ACC112 (cell line): ENCODE measurements around the gene TMEM256.
"Not testable (repeated sequence)": the region's sequence is repeated elsewhere in the genome, so short reads cannot be mapped to it uniquely, and the experiment has no call there.

Experiments
- H2AFZ ChIP-seq: fragments of 200-600 bp; sonication (generic); one replicate; pipeline ENCODE4 v1.6.0; 2017; ENCODE audit warnings: antibody characterized with exemption, low read length; ENCODE audit not compliant: unreplicated experiment
- H3K27ac ChIP-seq: fragments of 200-600 bp; sonication (generic); 2 replicates; pipeline ENCODE4 v1.5.1; 2014; ENCODE audit warnings: low read depth, mild to moderate bottlenecking, antibody characterized with exemption, low read length, moderate library complexity
- H3K27me3 ChIP-seq: fragments of 200-600 bp; sonication (generic); 2 replicates; pipeline ENCODE4 v1.6.1; 2014; ENCODE audit warnings: mild to moderate bottlenecking, antibody characterized with exemption, low read length, moderate library complexity, mixed read lengths; ENCODE audit not compliant: insufficient read depth
- H3K36me3 ChIP-seq: fragments of 200-600 bp; sonication (generic); 2 replicates; pipeline ENCODE4 v1.6.1; 2016; ENCODE audit warnings: mild to moderate bottlenecking, antibody characterized with exemption, low read length, moderate library complexity, mixed read lengths; ENCODE audit not compliant: insufficient read depth
- H3K4me1 ChIP-seq: fragments of 200-600 bp; sonication (generic); one replicate; pipeline ENCODE4 v1.6.1; 2016; ENCODE audit warnings: low read length, mixed read lengths; ENCODE audit not compliant: insufficient read depth, unreplicated experiment, control insufficient read depth
- H3K4me3 ChIP-seq: fragments of 200-600 bp; sonication (generic); 2 replicates; pipeline ENCODE4 v1.5.1; 2014; ENCODE audit warnings: mild to moderate bottlenecking, low read depth, low read length
- H3K79me2 ChIP-seq: fragments of 200-600 bp; sonication (generic); one replicate; pipeline ENCODE4 v1.6.0; 2016; ENCODE audit warnings: low read length; ENCODE audit not compliant: control insufficient read depth, unreplicated experiment, insufficient read depth

The TMEM256 gene

DNA sequence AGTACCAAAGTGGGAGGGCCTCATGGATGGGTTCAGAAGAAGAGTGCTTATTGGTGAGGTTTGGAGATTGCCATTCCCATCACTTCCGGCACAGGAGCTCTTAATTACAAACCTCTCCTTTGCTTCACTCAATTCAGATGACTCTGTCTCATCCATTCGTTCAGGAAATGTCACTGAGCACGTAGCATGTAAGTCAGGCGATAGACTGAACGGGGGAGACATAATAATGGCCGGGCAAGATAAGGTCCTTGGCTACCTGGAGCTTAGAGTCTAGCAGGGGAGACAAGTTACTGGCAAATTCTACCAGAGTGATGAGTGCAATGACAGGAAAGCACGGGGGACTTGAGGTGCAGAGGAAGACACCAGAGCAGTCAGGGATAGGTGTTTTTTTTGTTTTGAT is 37.9 kb downstream of the TMEM256 start:
- not testable (repeated sequence) for H2AFZ ChIP-seq, H3K4me1 ChIP-seq, H3K27ac ChIP-seq, H3K79me2 ChIP-seq, H3K27me3 ChIP-seq, H3K36me3 ChIP-seq, H3K4me3 ChIP-seq

DNA sequence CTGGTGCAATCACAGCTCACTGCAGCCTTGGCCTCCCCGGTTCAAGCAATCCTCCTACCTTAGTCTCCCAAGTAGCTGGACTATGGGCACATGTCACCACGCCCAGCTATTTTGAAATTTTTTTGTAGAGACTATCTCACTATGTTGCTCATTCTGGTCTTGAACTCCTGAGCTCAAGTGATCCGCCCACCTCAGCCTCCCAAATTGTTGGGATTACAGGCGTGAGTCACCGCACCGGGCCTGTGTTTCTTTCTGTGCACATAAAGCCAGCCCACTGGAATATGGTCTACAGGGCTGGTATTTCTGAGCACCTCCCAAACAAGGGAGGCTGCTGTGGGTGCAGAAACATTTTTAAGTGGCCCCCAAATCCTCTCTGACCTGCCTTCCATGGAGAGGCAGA is 40.6 kb downstream of the TMEM256 start:
- no peaks in the 10 kb centered on the region for H3K36me3 ChIP-seq
- peak overlapping the region; percentile 25 for H2AFZ ChIP-seq
- no peaks in the 10 kb centered on the region for H3K27me3 ChIP-seq
- no peak overlapping the region for H3K4me3 ChIP-seq
- no peak overlapping the region for H3K27ac ChIP-seq
- H3K4me1 ChIP-seq, result no peaks in the 10 kb centered on the region
- H3K79me2 ChIP-seq, result no peaks in the 10 kb centered on the region

DNA sequence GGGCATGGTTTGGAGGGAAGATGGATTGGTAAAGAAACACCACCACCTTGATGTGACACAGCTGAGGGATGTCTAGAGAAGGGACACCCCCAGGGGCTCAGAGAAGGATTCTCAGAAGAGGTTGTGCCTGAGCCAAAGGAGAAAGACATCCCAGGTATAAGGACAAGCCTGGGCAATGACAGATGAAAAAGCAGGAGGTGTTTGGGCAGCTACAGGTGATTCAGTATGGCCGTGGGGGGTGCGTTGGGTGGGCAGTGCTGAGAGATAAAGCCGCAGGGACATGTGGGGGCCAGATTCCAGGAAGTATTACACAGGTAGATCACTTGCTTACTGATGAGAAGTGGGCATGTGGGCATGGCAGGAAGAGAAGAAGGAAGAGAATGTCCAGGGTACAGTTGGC is 42.0 kb downstream of the TMEM256 start:
- Histone ChIP-seq H3K36me3 (no peaks in the 10 kb centered on the region), H2AFZ (no peak overlapping the region), H3K4me1 (no peaks in the 10 kb centered on the region), H3K79me2 (no peaks in the 10 kb centered on the region), H3K27me3 (no peaks in the 10 kb centered on the region), H3K27ac (no peak overlapping the region), H3K4me3 (no peak overlapping the region)

DNA sequence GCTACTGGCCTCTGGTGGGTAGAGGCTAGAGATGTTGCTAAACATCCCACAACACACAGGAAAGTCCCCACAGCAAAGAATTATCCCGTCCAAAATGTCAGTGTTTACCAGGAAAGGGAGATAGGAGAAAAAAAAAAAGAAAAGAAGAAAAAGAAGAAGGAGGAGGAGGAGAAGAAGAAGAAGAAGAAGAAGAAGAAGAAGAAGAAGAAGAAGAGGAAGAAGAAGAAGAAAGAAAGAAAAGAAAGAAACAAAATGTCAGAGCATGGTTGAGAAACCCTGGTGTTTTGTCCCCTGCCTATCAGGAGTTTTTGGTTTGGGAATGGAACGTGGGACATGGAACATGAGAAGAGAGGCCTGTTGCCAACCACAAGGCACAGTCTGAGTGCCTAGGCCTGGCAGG is 46.5 kb downstream of the TMEM256 start:
- H3K4me1 ChIP-seq, result peaks cover 30% of the 10 kb centered on the region
- H3K36me3 ChIP-seq, result no peaks in the 10 kb centered on the region
- H2AFZ ChIP-seq, result no peak overlapping the region
- H3K27me3 ChIP-seq, result no peaks in the 10 kb centered on the region
- no peak overlapping the region for H3K4me3 ChIP-seq
- no peak overlapping the region for H3K27ac ChIP-seq
- H3K79me2 ChIP-seq, result peaks cover 19% of the 10 kb centered on the region

DNA sequence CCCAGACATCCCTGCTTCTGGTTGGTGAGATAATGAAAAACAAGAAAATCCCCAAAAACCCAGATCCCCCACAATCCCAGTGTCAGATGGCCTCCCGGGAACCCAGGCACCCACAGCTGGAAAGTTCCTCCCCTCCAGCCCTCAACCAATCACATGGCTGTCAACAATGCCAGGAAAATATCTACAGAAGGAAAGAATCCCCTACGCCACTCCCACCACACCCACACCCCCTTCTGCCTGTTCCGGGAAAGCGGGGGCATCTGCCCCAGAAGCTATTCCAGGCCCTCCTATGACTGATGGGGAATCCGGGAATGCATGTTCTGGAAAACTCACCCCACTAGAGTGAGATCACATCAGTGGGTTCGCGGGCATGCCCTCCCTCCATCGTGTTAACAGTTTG is 47.1 kb downstream of the TMEM256 start:
- H2AFZ ChIP-seq, result no peak overlapping the region

DNA sequence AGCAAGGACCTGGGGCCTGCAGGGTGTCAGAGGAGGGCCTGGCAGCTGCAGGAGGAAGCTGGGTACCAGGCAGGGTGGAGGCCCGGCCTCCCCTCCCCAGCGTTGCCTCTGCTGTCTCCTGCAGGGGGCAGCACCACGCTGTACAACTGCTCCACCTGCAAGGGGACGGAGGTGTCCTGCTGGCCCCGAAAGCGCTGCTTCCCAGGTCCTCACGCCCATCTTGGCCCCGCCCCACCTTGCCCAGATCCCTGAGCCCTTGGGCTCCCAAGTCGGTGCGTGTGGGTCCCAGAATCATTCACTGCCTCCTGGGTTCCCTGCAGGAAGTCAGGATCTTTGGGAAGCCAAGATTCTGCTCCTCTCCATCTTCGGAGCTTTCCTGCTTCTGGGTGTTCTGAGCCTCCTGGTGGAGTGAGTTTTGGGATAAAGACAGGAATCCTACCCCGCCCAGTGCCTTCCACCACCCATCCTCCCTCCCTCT is 47.8 kb downstream of the TMEM256 start:
- no peak overlapping the region for H2AFZ ChIP-seq
- no peaks in the 10 kb centered on the region for H3K36me3 ChIP-seq
- H3K27ac ChIP-seq, result no peak overlapping the region
- H3K4me1 ChIP-seq, result peaks cover 30% of the 10 kb centered on the region
- no peak overlapping the region for H3K4me3 ChIP-seq
- H3K79me2 ChIP-seq, result peaks cover 25% of the 10 kb centered on the region
- H3K27me3 ChIP-seq, result no peaks in the 10 kb centered on the region

More for the DNA sequence above, 47.1 kb downstream of the TMEM256 start:
- H3K27me3 ChIP-seq, result no peaks in the 10 kb centered on the region
- no peak overlapping the region for H3K4me3 ChIP-seq
- H3K27ac ChIP-seq, result no peak overlapping the region
- no peaks in the 10 kb centered on the region for H3K36me3 ChIP-seq
- H3K4me1 ChIP-seq, result peaks cover 30% of the 10 kb centered on the region
- H3K79me2 ChIP-seq, result peaks cover 23% of the 10 kb centered on the region

DNA sequence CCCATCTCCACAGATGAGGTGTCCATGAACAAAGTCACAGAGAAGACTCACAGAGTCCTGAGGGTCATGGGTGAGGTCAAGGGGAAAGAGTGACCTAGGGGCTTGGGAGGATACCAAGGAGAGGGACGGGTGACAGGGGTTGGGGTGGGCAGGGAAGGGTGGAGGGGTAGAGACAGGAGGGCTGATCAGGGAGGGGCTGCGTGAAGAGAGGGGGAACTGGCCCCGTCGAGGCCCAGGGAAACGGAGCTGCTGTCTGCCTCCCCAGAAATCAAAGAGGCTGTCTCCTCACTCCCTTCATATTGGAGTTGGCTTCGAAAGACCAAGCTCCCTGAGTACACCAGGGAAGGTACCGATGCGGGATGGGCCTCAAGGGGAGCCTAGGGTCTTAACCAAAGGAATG is 48.3 kb downstream of the TMEM256 start:
- Histone ChIP-seq H2AFZ (no peak overlapping the region), H3K79me2 (peaks cover 30% of the 10 kb centered on the region), H3K27ac (no peak overlapping the region), H3K27me3 (no peaks in the 10 kb centered on the region), H3K4me3 (no peak overlapping the region), H3K36me3 (no peaks in the 10 kb centered on the region), H3K4me1 (peaks cover 30% of the 10 kb centered on the region)

DNA sequence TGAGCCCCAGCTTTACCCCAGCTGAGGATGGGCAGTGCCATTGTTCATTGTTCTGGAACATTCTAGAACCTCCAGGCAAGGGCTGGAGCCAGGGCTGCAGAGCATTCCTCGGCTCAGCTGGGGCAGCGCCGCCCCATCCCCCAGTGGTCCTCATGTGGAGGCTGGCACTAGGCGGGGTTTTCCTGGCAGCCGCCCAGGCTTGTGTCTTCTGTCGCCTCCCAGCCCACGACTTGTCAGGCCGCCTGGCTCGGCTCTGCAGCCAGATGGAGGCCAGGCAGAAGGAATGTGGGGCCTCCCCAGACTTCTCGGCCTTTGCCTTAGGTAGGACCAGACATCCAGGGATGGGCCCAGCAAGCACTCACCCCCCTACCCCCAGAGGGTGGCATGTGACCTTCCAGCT is 48.8 kb downstream of the TMEM256 start, which contains the start of gene TMEM95:
Gene TMEM95 (plus strand): TSS at position 104 of the 400 bp plus-strand sequence. CDS start 49 bp downstream, at position 153.
- Histone ChIP-seq H3K27ac (peak within 1 kb of the TSS; percentile 52), H3K4me1 (peaks cover 30% of the 10 kb centered on the region), H3K4me3 (peak within 1 kb of the TSS; percentile 85), H2AFZ (no peak within 1 kb of the TSS), H3K36me3 (no peaks in the 10 kb centered on the region), H3K79me2 (peaks cover 30% of the 10 kb centered on the region), H3K27me3 (no peaks in the 10 kb centered on the region)

DNA sequence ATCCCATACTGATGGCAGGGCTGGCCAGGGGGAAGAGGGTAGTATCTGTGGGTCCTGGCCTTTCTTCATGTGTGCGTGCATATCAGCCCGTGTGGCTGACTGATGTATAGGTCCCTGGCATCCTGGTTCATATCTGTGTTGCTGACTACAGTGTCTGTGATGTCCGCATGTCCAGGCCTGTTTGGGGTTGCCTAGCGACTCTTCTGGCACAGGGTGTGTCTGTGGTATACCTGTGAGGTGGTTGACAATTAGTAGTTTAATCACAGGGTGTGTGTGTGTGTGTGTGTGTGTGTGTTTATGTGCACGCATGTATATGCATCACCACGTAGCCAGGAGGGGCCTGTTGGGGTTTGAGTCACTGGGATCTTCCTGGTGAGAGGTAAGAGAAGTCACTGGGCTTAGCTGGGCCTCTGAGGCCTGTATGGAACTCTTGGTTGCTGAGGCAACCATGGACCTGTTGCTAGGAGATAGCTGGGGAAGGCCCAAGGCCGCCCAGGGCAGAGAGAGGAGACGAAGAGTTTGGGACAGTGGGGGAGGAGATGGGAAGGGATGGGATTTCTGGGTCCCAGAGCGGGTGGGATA is 49.5 kb downstream of the TMEM256 start:
- Histone ChIP-seq H3K27me3 (no peaks in the 10 kb centered on the region), H3K4me3 (peak overlapping the region; percentile 85), H2AFZ (no peak overlapping the region), H3K4me1 (peaks cover 36% of the 10 kb centered on the region), H3K36me3 (no peaks in the 10 kb centered on the region), H3K27ac (peak overlapping the region; percentile 52), H3K79me2 (peaks cover 30% of the 10 kb centered on the region)
